A549 (cell line): ENCODE data around the gene TPRN. TPM values are rescaled to one million over a fixed set of nuclear protein-coding genes. Genes with fewer than 3 reads are reported as not detected.
A peak's percentile ranks its signal among the peaks of the same experiment; 100 is the strongest.
"Not testable (repeated sequence)": the region's sequence is repeated elsewhere in the genome, so short reads cannot be mapped to it uniquely, and the experiment has no call there.

Experiments
- ATAC-seq, 2 experiments: fragments of 200-7000 bp in 1 of 2; fragments of >200 bp in 1 of 2; cut with Nextera tagmentation in 1 of 2; cut with Tn5 transposase in 1 of 2; 3 replicates each; pipeline versions ENCODE4 v1.8.0 to v1.9.1; 2018 to 2020; ENCODE audit warnings: mild to moderate bottlenecking in 1 of 2, moderate library complexity in 1 of 2
- CTCF ChIA-PET: fragments of 300-600 bp; sonication (Branson Sonifier 250); formaldehyde crosslinking; extraction: SDS; loops from one replicate; lab custom pipeline; 2021; ENCODE audit warnings: antibody characterized with exemption, inconsistent platforms; lab: Yijun Ruan, JAX
- POLR2A ChIA-PET: fragments of 350-600 bp; formaldehyde crosslinking; extraction: SDS; loops from one replicate; lab custom pipeline; 2021; ENCODE audit warnings: antibody characterized with exemption, inconsistent platforms; lab: Yijun Ruan, JAX
- DNase-seq, 2 experiments: peaks; one replicate each; pipeline versions ENCODE4 v3.0.0 to v3.0.0-alpha.2; 2011 to 2016; ENCODE audit warnings: low read depth in 1 of 2, low spot score in 1 of 2
- FAIRE-seq: peaks from 2 replicates; lab custom pipeline; 2011; peaks lifted over from hg19 to GRCh38; lab: Jason Lieb, UNC
- H3K27ac ChIP-seq, 2 experiments: fragments of >200 bp; sonication (Bioruptor Twin); formaldehyde crosslinking; 3 replicates each; pipeline ENCODE4 v1.5.1; 2016 to 2017
- H3K4me1 ChIP-seq: fragments of >200 bp; sonication (Bioruptor Twin); formaldehyde crosslinking; 3 replicates; pipeline ENCODE4 v1.6.1; 2016
- H3K4me2 ChIP-seq: fragments of >200 bp; sonication (Bioruptor Twin); formaldehyde crosslinking; 3 replicates; pipeline ENCODE4 v1.6.1; 2016
- H3K4me3 ChIP-seq: fragments of >200 bp; sonication (Bioruptor Twin); formaldehyde crosslinking; 3 replicates; pipeline ENCODE4 v1.5.1; 2016
- H3K9me3 ChIP-seq: fragments of >200 bp; sonication (Bioruptor Twin); formaldehyde crosslinking; 3 replicates; pipeline ENCODE4 v1.6.1; 2016
- ESRRA ChIP-seq: fragments of 150-350 bp; IDR thresholded peaks from 2 replicates; pipeline ENCODE4 v1.6.1; 2014; ENCODE audit warnings: mild to moderate bottlenecking, low read length, borderline replicate concordance
- FOSB ChIP-seq: fragments of 250-450 bp; sonication (Bioruptor Pico); IDR thresholded peaks from 2 replicates; pipeline ENCODE4 v1.5.0; 2020; ENCODE audit warnings: mild to moderate bottlenecking, moderate library complexity
- HMGXB4 ChIP-seq: fragments of 250-450 bp; sonication (Bioruptor Pico); IDR thresholded peaks from 2 replicates; pipeline ENCODE4 v1.5.0; 2021; ENCODE audit warnings: mild to moderate bottlenecking, moderate library complexity, borderline replicate concordance
- HOXA7 ChIP-seq: fragments of 250-450 bp; sonication (Bioruptor Pico); IDR thresholded peaks from 2 replicates; pipeline ENCODE4 v1.5.0; 2020; ENCODE audit warnings: mild to moderate bottlenecking, moderate library complexity
- JUN ChIP-seq, 2 experiments: fragments of >200 bp; sonication (Bioruptor Twin); formaldehyde crosslinking; IDR thresholded peaks; 2 replicates in 1 of 2; 3 replicates in 1 of 2; pipeline ENCODE4 v1.6.1; 2016 to 2017
- POLR2A ChIP-seq: IDR thresholded peaks from 2 replicates; pipeline ENCODE4 v1.6.1; 2012; ENCODE audit warnings: mild to moderate bottlenecking, low read length
- POLR2AphosphoS2 ChIP-seq: conservative IDR thresholded peaks from 2 replicates; pipeline ENCODE4 v1.6.1; 2012; ENCODE audit warnings: low read length, improper control_type of control experiment, inconsistent platforms
- RAD21 ChIP-seq, 2 experiments: fragments of >200 bp in 1 of 2; sonication (Bioruptor Twin) in 1 of 2; formaldehyde crosslinking in 1 of 2; IDR thresholded peaks in 1 of 2; conservative IDR thresholded peaks in 1 of 2; 2 replicates in 1 of 2; 3 replicates in 1 of 2; pipeline ENCODE4 v1.6.1; 2012 to 2018; ENCODE audit warnings: inconsistent platforms in 1 of 2
- TFCP2L1 ChIP-seq: fragments of 250-450 bp; sonication (Bioruptor Pico); IDR thresholded peaks from 2 replicates; pipeline ENCODE4 v1.5.0; 2021; ENCODE audit warnings: mild to moderate bottlenecking
- TP53 ChIP-seq: fragments of 250-450 bp; sonication (Bioruptor Pico); IDR thresholded peaks from 2 replicates; pipeline ENCODE4 v1.5.0; 2021; ENCODE audit warnings: mild to moderate bottlenecking, moderate library complexity
- WGBS: methylation state at CpG from one replicate; pipeline ENCODE4 v1.1.6; 2017; ENCODE audit errors: missing lambda C conversion rate; 5-methylcytosine and 5-hydroxymethylcytosine counted together
- polyA plus RNA-seq, 4 experiments: library from polyadenylated mRNA; depleted of rRNA in 3 of 4; stranded (reverse); fragments of >200 nt; fragmentation: RNase III in 1 of 4; extraction: RNeasy Plus Mini Kit Qiagen cat#74134 plus additional on column Dnase treatment in 1 of 4; gene quantifications; 2 replicates in 3 of 4; 3 replicates in 1 of 4; pipeline ENCODE4 v1.2.3, GENCODE V29; 2011 to 2017
- TF ChIP-seq, protein P1 (sequence below): IDR thresholded peaks from 2 replicates; pipeline ENCODE4 v1.6.1; 2012

TPRN gene
- polyA plus RNA-seq, 2 of the 4 experiments (the other 2 are of a cell fraction): 2.1 to 6.5 TPM

GRCh38 chr9:137244486-137245449, 44.2 kb upstream of the TPRN start:
- CTCF ChIA-PET: interaction anchor here (1.3 to 13.1 kb wide), 3 partner anchors 8 to 177 kb away, joined by 3 to 236 read pairs (median 5); partner anchors contain the start of gene NELFB
- no peaks in the 10 kb centered on the region for H3K9me3 ChIP-seq
- ATAC-seq: no peak; a peak in 1 of 6 replicates
- H3K4me1 ChIP-seq: peaks cover 19% of the 10 kb centered on the region
- no peak for DNase-seq
- 93% methylated on average over 20 of the region's 36 CpGs for WGBS
- H3K4me2 ChIP-seq: no peak overlapping the region
- POLR2A ChIA-PET: interaction anchor here (1.0 to 1.1 kb wide), 2 partner anchors 8 to 12 kb away, joined by 3 read pairs; no protein-coding TSS in a partner anchor
- no peak for FAIRE-seq
- H3K27ac ChIP-seq: no peak overlapping the region
- no peak overlapping the region for H3K4me3 ChIP-seq
- TF ChIP-seq, protein P1, sequence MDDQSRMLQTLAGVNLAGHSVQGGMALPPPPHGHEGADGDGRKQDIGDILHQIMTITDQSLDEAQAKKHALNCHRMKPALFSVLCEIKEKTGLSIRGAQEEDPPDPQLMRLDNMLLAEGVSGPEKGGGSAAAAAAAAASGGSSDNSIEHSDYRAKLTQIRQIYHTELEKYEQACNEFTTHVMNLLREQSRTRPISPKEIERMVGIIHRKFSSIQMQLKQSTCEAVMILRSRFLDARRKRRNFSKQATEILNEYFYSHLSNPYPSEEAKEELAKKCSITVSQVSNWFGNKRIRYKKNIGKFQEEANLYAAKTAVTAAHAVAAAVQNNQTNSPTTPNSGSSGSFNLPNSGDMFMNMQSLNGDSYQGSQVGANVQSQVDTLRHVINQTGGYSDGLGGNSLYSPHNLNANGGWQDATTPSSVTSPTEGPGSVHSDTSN: no peak; the same call in 1 of the 2 replicates
- peak; percentile 66; the same call in 1 of the 2 replicates for TF ChIP-seq FOSB (CRISPR knock-in tag)
- TF ChIP-seq, all 56 proteins: peak for 1

DNA sequence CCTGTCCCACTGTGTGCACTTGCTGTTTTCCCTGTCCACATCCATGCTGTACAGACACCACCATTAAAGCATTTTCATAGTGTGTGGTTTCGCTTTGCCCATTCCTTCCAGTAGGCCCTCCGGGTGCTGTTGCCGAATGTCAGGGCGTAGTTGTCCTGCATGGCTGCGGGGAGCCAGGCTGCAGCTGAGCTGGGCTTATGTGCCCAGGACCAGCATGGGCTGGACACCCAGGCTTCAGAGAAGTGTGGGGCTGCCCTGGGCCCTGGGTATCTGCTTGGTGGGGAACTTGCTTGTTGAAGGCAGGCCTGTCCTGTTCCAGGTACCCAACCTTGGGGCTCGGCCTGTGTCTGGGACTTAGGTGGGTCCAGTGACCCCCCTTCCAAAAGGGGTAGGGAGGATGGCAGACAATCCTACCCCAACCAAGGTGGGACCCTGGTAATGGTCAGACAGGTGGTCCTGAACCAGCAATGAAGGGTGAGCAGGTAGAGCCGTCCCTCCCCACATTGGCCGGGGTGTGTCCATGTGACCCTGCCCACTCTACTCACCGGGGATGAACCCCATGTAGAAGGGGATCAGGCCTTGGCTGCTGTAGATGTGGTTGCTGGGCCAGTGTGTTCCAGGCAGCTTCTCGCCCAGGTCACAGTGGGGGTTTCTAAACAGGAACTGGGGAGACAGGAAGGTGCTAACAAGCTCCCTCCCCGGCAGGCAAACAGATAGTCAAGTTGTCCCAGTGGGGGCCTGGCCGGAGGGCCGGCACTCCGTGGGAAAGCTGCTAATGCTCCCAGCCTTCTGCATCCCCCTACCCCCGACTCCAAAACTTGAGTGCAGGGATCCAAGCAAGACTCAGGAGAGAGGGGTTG, 43.3 kb upstream of the TPRN start:
- ChIA-PET CTCF (interaction anchor here (1.3 to 13.1 kb wide), 3 partner anchors 7 to 176 kb away, joined by 3 to 236 read pairs (median 5); partner anchors contain the start of gene NELFB), POLR2A (interaction anchor here (1.1 kb wide), 1 partner anchor 9 kb away, joined by 3 read pairs; no protein-coding TSS in a partner anchor)
- ATAC-seq (no peak), FAIRE-seq (no peak), DNase-seq (no peak)
- TF ChIP-seq, protein P1: peak; percentile 82
- TF ChIP-seq TP53 (CRISPR knock-in tag): peak; percentile 70
- no peak for TF ChIP-seq HMGXB4 (CRISPR knock-in tag)
- TF ChIP-seq RAD21 (conservative IDR thresholded peaks at IDR 0.05 in 1 of 2, IDR thresholded peaks at IDR 0.05 in 1 of 2): no peak
- peak; percentile 81; the same call in 1 of the 2 replicates for TF ChIP-seq TFCP2L1 (CRISPR knock-in tag)
- TF ChIP-seq POLR2AphosphoS2: peak; percentile 98
- TF ChIP-seq POLR2A: peak; percentile 40
- TF ChIP-seq HOXA7: peak; percentile 94
- TF ChIP-seq JUN (IDR thresholded peaks at IDR 0.05): peak in 1 of 2 experiments; percentile 89; a peak in 4 of 5 replicates
- no peak for TF ChIP-seq ESRRA
- H3K4me1 ChIP-seq: peaks cover 26% of the 10 kb centered on the region
- H3K4me2 ChIP-seq: peak overlapping the region; percentile 98; the same call in 2 of the 3 replicates
- no peaks in the 10 kb centered on the region for H3K9me3 ChIP-seq
- H3K4me3 ChIP-seq: 0 out of 3 replicates have a peak overlapping the region, but pooled peaks have one; percentile 8
- 77% methylated on average over 14 of the region's 15 CpGs for WGBS
- no peak overlapping the region for H3K27ac ChIP-seq

GRCh38 chr9:137243266-137243625, 42.7 kb upstream of the TPRN start:
- WGBS: 86% methylated on average over 13 of the region's 18 CpGs
- not testable (repeated sequence) for H3K9me3 ChIP-seq, H3K27ac ChIP-seq, FAIRE-seq, ATAC-seq, DNase-seq
- Histone ChIP-seq H3K4me3 (0 out of 3 replicates have a peak overlapping the region, but pooled peaks have one; percentile 8), H3K4me1 (peaks cover 32% of the 10 kb centered on the region), H3K4me2 (peak overlapping the region; percentile 98)
- ChIA-PET CTCF (interaction anchor here (0.6 to 13.1 kb wide), 4 partner anchors 18 to 209 kb away, joined by 3 to 236 read pairs (median 3); partner anchors contain the start of genes CYSRT1, NELFB and TOR4A), POLR2A (interaction anchor here (0.6 to 3.3 kb wide), 3 partner anchors 12 to 130 kb away, joined by 4 to 97 read pairs (median 7); partner anchors contain the start of gene NELFB)
